GM12875 (cell line): Measurements from ENCODE around the gene ADCYAP1R1.

Source experiments
- H3K4me3 ChIP-seq: one replicate; pipeline ENCODE4 v1.5.1; 2011; ENCODE audit warnings: low read depth, low read length, control low read depth
- CTCF ChIP-seq: IDR thresholded peaks from 2 replicates; pipeline ENCODE4 v1.5.1; 2011; ENCODE audit warnings: low read depth, mild to moderate bottlenecking, control low read depth, inconsistent platforms, low read length, moderate library complexity, borderline replicate concordance; ENCODE audit not compliant: insufficient read depth

The ADCYAP1R1 gene

GRCh38 chr7:31160941-31161340, 108.8 kb downstream of the ADCYAP1R1 start:
- no peak overlapping the region for H3K4me3 ChIP-seq
- no peak for TF ChIP-seq CTCF
